Liver (tissue), 3 donors: ENCODE results near the gene RAVER2.

Source experiments
- CTCF ChIP-seq: fragments of 150-350 bp; IDR thresholded peaks from 2 replicates; pipeline ENCODE4 v1.5.1; 2017; ENCODE audit warnings: improper control_type of control experiment, low read depth, low read length; ENCODE audit not compliant: missing input control
- GABPA ChIP-seq, 2 donors: IDR thresholded peaks in 1 of 2; conservative IDR thresholded peaks in 1 of 2; 2 replicates each; pipeline ENCODE4 v1.6.1; 2016; ENCODE audit warnings: antibody characterized with exemption in 2 of 2, mild to moderate bottlenecking in 1 of 2, moderate library complexity in 1 of 2
- MAX ChIP-seq: IDR thresholded peaks from 2 replicates; pipeline ENCODE4 v1.6.1; 2016; ENCODE audit warnings: antibody characterized with exemption
- ZBTB33 ChIP-seq: IDR thresholded peaks from 2 replicates; pipeline ENCODE4 v1.6.1; 2016; ENCODE audit warnings: antibody characterized with exemption
- donor health status: healthy.
- donor health status: healthy.

- TF ChIP-seq ZBTB33 = no peak
- no peak for TF ChIP-seq CTCF
- TF ChIP-seq MAX = no peak
- no peak for TF ChIP-seq GABPA (IDR thresholded peaks at IDR 0.05 in 1 of 2, conservative IDR thresholded peaks at IDR 0.05 in 1 of 2)
These were observed 33.6 kb upstream of the RAVER2 start for GRCh38 chr1:64711266-64711665.
